HG02943 (cell line): ENCODE results near the gene LCN15.
"Not testable (repeated sequence)": the region's sequence is repeated elsewhere in the genome, so short reads cannot be mapped to it uniquely, and the experiment has no call there.

Source experiments
- ATAC-seq: cut with Tn5 transposase; IDR thresholded peaks from one replicate; pipeline ENCODE4 v1.9.1; 2021; ENCODE audit warnings: mild to moderate bottlenecking, low read depth, moderate library complexity; ENCODE audit not compliant: unreplicated experiment

The LCN15 gene

DNA sequence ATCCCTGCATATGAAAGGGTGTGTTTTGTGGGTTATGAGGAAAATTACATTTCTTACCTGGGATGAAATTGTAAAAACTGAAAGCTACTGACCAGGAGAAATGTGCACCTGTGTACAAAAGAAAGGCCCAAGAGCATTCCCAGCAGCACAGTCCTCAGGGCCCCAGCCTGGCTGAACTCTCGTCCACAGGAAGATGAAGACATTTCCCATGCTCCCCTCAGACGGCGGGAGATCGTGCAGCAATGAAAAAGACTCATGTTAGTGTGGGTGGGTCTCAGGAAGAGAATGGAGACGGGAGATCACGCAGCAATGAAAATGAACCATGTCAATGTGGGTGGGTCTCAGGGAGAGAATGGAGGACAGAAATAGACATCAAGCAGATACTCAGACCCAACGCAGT is 12.6 kb upstream of the LCN15 start:
- ATAC-seq = no peak

DNA sequence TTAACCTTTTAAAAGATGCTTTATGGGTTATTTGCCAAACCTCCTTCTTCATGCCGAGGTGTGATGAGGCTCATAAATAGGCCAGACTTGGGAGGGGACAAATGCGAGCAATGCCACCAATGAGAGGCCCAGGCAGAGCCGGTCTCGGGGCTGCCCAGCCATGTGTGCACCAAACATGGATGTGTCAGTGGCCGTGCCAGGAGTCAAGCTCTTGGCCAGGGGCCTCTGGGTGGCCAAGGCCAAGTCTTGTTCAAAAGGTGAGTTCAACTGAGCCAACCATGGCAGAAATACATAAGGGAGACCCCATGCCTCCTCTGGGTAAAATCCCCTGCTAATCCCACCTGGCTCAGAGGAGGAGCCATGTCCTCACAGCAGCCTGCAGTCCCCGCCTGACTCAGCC is 10.9 kb upstream of the LCN15 start:
- ATAC-seq = no peak

DNA sequence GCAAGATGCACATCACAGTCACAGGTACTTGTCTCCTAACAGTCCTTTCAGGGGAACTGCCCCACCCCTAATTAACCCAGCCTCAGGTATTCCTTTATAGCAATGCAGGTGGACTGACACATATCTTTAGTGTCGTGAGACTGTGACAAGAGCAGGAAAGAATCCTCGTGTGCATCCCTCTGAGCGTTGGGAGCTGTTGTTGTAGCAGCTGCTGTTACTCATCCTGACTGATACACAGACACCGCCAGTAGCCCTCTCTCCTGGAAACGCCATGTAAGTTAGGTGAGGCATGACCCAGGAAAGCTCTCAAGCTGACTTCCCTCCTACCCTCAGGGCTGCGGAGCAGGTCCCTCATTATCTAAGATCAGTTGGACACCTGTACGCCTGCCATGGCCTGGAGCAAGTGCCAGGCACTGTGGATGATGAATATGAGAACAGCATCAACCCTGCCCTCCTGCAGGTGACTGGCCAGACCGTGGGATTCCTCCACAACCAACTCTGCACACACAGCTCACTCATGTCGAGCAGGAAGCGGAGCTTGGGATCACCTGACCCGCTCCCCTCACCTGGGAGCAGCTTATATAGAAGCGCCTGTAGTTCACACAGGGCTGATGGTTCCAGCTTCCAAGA is 10.2 kb upstream of the LCN15 start:
- ATAC-seq = no peak

DNA sequence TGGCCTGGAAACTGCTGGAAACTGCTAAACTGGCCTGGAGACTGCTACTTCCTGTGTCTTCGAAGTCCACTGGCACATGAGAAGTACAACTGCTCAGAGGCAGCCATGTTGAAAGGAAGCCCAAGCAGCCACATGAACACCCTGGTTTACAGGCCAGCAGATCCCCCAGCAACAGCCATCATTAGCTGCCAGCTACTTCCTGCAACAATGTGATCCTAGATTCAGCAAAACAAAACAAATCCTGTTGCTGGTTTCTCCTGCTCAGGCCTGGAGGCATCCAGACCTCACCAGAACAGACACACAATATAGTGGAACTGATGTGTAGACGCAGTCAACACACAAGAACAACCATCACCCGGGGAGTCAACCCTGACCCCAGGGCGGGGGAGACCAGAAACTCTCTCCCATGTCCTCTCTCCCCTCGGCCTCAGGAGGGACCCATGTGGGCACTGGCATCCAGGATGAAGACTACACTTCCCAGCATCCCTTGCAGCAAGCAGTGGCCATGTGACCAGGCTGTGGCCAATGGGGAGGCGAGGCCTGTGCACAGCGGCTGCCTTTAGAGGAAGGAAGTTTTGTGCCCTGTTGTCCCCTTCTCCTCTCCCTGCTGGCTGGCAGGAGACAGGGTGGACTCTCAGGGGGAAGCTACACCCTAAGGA is 9.2 kb upstream of the LCN15 start:
- ATAC-seq = no peak

DNA sequence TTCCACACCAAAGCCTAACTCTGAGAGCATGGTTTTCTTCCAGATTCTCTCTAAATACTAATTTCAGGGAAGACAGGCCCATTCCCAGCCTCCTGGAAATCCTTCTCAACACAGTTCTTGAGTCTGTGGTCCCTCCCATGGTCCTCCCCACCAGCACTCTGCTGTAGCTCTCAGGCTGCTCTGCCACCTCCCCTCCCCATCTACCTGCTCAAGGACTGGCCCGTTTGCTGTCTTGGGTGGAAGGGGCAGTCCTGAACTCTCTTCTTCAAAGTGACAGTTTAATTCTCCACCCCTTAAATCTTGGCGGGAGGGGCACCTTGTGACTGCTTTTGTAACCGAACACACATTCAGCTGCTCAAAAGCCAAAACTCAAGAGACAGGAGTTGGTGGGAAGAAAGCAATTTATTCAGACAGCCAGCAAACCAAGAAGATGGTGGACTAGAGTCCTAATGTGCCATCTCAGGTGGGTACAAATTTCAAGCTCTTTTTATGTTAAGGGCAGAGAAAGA is 7.6 kb upstream of the LCN15 start:
- ATAC-seq = no peak

DNA sequence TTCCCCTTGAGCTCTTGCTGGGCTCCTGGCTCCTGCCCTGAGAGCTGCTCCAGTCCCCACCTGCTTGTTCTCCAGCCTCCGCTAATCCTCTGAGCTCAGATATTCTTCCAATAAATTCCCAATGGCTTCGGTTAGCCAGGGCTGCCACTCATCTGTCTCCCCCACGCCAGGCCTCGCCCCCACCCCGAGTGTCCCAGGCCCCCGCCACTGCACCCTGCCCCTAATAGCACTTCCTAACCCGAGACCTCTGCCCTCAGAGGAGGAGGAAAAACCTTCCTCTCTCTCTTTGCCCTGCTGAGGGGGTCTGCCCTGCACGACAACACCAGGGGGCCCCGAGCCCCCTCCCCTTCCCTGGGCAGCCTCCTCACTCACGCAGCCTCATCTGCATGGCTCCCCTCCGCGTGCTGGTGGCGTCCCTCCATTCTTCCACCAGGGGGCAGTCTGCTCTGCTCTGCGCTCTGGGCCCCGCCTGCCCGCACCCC is 5.4 kb upstream of the LCN15 start:
- no peak for ATAC-seq

DNA sequence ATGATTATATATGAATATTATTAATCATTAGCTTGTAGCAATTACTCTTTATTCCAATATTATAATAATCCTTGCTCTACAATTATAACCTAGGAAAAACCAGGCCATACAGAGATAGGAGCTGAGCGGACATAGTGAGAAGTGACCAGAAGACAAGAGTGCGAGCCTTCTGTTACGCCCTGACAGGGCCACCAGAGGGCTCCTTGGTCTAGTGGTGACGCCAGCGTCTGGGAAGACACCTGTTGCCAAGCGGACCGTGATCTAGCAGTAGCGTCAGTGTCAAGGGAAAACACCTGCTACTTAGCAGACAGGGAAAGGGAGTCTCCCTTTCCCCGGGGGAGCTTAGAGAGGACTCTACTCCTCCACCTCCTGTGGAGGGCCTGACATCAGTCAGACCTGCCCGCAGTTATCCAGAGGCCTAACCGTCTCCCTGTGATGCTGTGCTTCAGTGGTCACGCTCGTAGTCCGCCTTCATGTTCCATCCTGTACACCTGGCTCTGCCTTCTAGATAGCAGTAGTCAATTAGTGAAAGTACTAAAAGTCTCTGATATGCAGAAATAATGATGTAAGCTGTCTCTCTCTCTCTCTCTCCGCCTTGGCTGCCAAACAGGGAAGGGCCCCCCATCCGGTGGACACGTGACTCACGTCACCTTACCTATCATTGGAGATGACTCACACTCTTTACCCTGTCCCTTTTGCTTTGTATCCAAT is 2.2 kb upstream of the LCN15 start:
- not testable (repeated sequence) for ATAC-seq

DNA sequence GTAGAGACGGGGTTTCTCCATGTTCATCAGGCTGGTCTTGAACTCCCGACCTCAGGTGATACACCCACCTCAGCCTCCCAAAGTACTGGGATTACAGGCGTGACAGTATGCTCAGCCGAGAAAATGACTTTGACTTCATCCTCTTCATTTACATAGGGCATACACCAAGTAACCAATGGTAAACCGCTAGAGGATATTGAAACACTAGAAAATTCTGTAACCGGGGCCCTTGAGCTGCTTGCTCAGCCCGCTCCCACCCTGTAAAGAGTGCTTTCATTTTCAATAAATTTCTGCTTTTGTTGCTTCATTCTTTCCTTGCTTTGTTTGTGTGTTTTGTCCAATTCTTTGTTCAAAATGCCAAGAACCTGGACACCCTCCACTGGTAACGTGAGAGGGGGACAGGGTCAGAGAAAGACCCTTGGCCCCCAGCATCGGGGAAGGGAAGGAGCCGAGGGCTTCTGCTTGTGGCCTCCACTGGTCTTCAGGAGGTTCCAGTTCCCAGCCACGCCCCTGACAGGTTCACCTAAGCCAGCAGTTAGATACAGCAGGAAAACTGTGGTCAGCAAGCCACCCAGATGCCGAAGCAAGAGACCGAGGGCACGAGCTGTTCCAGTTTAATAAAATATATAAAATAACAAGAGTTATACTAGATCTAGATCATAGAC is 1.6 kb upstream of the LCN15 start:
- peak; percentile 40 for ATAC-seq

DNA sequence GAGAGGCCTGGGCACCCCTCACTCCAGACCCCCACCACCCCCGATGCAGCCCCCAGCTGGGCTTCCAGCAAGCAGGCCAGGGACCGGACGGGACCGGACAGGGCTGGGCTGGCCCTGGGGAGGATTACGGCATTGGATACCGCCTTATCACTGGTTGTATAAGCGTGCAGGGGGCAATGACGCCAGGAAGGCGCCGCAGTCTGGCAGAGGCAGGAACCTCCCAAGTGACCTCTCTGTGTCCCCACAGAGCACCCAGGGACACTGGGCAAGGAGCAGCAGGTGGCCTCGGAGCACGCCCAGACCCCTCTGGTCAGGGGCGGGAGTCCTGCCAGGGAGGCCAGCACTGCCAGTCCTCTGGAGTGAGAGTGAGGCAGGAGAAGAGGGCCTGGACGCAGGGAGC is 723 bp upstream of the LCN15 start:
- no peak for ATAC-seq

DNA sequence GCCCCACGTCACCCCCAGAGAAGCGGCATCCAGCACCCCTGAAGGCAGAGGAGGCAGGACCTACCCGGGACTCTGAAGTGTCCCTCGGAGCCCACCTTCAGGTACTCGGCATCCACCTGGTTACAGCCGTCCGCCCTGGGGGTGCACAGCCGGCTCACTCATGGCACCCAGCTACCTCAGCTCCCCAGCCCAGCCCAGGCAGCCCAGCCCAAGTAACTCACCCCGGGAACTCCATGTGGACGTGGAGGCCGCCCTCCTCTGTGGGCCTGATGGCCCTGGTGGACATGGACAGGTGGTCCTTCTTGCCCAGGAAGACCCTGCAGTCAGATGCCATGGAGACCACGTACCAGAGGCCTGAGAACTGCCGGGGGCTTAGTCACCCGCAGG is 676 bp downstream of the LCN15 start:
- ATAC-seq = no peak

DNA sequence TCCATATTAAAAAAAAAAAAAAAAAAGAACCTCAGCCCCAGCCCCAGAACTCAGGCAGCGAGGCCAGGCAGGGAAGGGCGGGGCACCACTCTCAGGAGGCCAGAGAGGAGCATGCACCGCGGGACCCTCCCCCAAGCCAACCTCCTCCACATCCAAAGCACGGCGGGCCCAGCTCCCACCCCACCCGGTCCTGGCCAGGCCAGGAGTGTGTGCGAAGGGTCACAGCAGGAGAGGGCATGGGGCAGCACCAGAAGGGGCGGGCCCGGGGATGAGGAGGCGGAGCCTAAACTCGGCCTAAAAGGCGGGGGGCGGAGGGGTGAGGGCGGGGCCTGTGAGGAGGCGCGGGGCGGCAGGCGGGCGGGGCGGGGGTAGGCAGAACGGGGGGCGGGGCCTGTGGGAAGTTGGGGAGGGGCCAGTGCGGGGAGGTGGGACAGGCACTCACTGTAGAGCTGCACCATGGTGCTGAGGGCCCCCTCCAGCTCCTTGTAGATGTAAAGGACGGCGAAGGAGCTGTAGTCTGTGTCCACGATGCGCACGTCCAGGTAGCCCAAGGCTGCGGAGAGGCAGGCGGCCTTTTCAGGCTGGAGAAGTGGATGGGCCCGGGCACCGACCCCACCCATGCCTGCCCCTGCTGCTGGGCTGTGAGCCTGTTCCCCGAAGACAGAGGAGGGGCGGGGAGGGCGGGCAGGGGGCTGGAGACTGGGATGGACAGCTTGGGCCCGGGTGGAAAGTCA is 1.2 kb downstream of the LCN15 start:
- ATAC-seq = no peak

DNA sequence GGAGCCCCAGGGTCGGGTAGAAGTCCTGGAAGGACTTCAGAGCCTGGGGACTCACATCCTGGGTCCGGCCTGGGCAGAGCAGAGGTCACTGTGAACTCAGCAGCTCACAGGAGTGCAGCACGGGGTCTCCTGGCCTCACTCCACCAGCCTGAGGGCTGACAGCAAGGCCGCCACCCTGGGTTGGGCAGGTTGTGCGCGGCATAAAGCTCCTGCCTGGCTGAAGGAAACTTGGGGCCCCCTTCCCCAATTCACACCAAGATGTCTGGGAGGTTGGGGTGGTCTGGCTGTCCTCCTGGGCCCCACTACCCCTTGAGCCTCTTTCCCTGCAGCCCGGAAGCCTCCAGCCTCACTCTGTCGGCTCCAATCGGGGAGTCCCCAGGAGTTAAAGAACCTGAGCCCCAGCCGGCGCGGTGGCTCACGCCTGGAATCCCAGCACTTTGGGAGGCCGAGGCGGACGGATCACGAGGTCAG is 2.1 kb downstream of the LCN15 start:
- ATAC-seq = no peak

DNA sequence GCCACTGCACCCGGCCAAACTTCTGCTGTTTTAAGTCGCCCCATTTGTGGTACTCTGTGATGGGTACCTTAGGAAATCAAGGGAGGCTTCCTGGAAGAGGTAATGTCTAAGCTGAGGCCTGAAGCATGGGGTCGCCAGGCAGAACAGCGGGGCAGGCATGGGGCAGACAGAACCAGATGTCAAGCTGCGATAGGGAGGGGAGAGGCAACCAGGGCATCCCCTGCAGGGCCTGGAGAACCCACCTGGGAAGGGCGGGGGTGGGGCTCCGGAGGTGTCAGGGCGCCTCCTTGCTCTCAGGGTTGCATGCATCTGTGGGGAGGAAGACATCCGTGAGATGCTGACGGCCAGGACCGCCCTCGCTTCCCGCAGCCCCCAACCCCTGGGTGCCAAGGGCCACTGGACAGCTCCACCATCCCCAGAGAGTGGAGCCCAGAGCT is 2.8 kb downstream of the LCN15 start:
- ATAC-seq = no peak

DNA sequence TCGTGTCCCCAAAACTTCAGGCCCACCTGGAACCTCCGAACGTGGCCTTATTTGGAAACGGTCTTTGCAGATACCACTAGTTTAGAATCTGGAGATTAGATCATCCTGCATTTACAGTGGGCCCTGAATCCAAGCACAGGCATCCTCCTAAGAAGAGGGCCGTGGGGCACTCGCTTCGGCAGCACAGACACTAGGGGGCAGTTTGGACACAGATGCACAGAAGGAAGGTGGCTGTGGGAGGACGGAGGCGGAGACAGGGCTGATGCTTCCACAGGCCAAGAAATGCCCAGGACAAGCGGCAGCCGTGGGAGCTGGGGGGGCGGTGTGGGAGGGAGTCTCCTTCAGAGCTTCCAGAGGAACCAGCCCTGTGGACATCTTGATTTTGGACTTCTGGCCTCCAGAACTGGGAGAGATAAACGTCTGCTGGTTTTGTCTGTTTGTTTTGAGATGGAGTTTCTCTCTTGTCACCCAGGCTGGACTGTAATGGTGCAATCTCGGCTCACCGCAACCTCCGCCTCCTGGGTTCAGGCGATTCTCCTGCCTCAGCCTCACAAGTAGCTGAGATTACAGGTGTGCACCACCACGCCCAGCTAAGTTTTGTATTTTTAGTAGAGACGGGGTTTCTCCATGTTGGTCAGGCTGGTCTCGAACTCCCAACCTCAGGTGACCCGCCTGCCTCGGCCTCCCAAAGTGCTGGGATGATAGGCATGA is 3.3 kb downstream of the LCN15 start:
- ATAC-seq = not testable (repeated sequence)

DNA sequence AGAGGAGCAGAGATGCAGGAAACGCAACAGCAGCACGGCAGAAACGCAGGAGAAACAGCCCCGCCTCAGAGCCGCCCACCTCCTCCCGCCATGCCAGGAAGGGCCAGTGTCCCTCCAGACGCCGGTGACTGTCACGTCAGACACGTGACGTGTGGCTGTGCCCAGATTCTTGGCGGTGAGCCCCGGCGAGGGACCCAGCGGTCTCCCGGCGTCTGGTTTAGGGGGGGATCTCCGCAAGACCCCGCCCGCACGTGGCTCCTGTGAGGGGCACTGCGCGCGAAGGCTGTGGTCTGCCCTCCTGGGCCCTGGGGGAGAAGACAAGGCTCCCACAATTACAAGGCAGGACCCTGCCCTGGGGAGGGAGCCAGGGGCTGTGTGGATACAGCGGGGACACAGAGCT is 3.9 kb downstream of the LCN15 start:
- ATAC-seq = no peak

DNA sequence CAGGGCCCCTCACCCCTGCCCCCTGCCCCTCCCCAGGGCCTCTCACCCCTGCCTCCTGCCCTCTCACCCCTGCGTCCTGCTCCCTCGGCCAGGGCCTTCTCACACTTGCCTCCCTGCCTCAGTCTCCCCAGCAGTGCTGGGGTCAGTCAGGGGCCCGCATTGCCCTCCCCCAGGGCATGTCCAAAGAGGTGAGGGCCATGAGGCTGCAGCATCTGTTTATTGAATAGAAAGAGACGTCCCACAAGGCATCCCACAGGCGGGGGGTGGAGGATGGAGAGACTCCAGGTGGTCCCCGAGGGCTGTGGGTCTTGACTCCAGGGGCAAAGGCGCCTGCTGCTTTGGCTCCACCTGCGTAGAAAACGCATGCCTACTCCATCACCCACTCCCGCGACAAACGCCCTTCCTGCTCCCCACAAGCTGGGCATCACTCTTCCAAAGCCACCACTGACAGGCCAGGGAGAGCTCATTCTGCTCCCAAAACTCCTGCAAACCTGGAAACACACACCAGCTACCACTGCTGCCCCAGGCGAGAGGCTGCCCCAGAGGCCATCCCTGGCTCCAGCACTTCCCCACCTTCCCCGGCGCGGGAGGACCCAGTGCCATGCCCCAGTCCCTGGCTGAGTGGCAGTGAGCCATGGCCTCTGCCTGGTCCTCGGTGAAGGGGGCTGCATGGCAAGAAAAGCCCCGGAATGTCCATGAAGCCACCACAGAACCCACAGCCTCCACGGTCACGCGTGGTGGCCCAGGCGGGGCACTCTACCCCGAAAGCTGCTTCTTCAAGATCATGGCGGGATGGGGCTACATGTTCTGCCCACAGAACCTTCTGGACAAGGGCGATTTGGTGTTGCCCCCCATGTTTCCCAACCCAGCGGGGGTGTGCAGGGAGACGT is 4.6 kb downstream of the LCN15 start:
- ATAC-seq = no peak

DNA sequence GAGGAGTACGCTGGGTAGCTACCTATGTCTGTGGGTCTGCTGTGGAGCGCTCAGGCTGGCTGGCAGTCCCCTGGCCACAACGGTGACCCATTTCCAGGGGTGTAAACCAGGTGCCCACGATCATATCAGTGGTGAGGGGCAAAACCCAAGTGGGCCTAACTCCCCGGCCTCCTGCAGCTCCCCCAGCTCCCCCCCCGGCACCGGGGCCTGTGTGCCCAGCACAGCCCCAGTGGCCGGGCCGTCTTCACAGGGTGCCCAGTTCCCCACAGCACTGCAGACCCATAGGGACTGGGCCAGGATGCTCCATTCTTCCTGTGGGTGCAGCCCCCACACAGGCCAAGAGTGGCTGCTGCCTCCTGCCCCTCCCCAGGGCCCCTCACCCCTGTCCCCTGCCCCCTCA is 5.3 kb downstream of the LCN15 start:
- no peak for ATAC-seq

DNA sequence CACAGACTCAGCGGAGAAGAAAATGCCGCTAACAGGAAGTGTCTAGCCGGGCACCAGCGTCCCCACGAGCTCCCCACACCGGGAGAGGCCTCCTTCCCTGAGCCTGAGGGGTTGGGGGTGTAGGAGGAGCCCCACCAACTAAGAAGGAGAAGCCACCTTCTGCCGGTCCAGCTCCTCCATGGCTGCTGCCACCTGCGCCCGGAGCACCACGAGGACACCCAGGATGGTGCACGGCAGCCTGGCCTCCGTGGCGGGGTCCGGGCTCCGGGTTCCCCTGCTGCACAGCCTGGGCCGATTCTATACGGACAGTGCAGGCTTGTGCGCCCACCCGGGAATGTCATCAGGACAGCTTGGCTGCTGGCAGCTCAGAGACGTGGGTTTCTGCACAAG is 6.6 kb downstream of the LCN15 start:
- ATAC-seq = no peak

DNA sequence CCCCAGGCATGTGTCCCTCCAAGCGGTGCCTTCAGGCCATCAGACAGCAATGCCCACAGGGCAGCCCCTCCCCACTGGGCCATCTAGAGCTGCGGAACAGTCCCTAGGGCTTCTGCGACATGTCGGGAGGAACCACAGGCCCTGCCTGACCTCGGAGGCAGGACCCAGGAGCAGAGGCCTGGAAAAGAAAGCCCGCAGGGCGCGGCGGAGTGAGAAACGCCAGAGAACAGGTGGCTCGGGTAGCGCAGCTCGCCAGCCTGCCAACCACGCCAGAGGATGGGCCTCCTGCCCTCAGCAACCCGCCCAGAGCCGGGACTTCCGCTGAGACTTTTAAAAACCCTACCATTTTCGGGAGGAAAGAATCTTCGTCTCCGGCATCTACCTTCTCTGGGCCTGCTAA is 7.0 kb downstream of the LCN15 start:
- ATAC-seq = no peak
